ENCODE data around the gene RPRD2.

The RPRD2 gene

GRCh38 chr1:150474869-150475268 is 110.9 kb downstream of the RPRD2 start:
- no peak for DNase-seq

DNA sequence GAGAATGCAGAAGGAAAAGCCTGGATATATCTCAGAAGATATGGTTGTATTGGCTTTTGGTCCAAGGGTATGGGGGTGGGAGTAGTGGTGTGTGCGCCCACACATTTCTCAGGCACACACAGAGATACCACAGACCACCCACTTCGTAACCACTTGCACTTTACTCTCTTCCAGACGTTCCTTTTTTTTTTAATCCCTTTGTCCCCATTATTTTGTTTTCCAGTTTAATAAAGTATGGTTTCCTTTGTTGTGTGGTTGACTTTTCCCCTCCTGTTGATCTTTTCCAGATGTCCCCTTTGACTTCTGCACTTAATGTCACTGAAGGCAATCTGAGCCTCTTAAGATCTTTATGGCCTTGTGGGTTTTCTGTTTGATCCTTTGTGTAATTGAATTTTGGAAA is 112.8 kb downstream of the RPRD2 start:
- DNase-seq, result no peak

DNA sequence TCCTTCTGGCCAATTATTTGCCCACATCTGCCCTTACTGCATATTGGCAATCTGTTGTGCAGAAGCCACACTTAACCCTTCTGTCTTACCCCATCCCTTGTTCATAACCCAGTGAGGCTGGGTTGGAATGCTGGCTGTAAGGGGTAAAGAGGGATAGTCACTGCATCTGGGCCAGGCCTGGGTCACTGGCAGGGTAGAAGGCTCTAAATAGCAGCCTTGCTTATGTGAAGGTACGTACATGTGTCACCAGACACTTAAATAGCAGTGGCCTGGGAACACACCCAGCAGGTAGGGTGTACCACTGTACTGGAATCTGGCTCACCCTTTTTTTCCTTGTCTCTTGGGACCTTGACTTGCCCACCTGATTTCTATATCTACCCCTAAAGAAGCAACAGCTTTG is 113.4 kb downstream of the RPRD2 start:
- DNase-seq, result no peak

GRCh38 chr1:150477733-150478132 is 113.8 kb downstream of the RPRD2 start:
- no peak for DNase-seq

- DNase-seq, result no peak
These were observed 115.4 kb downstream of the RPRD2 start for GRCh38 chr1:150479370-150479769.

DNA sequence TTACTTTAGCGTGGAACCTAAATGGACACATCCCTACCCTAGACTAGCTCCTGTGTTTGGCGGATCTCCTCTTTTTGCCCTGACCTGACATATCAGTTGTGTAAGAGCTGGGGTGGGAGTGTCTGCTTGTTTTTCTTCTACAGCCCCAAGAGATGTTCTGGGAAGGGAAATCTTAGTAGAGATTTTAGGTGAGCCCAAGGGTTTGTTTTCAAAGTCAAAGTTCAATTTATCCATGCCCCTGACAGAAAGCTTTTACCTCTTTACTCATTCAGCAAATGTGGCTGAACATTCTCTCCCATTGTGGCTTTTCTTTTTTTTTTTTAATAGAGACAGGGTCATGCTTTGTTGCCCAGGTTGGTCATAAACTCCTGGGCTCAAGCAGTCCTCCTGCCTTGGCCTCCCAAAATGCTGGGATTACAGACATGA is 116.0 kb downstream of the RPRD2 start:
- no peak for DNase-seq

DNA sequence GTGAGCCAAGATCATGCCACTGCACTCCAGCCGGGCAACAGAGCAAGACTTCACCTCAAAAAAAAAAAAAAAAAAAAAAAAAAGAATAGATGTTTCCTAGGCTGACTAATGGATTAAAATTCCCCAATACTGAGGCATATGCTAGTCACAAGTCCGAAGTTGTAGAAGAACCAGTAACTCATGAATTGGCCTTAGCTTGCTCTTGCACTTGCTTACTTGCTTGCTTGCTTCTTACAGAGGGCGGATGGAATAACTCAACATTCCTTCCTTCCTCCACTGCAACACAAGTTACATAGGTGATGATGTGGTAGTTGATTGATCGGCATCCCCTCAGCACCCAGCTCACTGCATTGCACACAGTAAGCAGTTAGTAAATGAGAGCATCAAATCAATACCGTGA is 120.5 kb downstream of the RPRD2 start:
- no peak for DNase-seq

DNA sequence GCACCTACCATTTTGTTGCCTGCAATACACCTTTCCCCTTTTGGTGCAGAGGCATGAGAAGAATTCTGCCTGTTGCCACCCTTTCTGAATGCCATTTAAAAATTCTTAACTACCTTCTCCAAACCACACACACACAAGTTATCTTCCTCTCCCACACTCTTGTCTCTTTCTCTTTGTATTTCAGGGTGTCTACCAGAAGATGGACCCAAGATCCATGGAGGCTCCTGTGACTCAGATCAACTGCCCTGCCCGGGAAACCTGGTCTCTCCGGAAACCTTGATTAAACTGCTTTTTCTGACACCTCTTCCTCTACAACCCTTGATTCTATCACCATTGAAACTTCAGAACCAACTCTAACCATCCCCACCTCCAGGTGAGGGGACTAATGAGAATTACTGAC is 120.9 kb downstream of the RPRD2 start:
- DNase-seq, result no peak

- no peak for DNase-seq
These were observed 123.2 kb downstream of the RPRD2 start, which contains the start of gene TARS2 for GRCh38 chr1:150486966-150487762. TARS2 (plus strand) TSS chr1:150487419; CDS start chr1:150487451, 32 bp downstream.

- no peak for DNase-seq
These were observed 123.8 kb downstream of the RPRD2 start for GRCh38 chr1:150487763-150488115.

DNA sequence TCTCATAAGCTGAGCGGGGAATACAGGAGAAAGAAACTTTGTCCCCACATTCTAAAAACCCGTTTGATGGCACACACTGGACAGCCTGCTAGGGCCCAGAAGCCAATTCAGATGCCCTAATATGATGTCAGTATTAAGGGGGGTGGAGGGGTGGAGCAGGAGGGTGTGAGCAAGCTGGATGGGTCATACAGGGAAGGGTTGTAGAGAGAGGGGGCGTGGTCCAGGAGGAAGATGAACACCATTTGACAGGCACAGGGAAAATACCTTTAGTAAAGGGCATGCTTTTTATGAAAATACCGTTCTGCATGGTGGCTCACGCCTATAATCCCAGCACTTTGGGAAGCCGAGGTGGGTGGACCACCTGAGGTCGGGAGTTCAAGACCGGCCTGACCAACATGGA is 129.2 kb downstream of the RPRD2 start:
- no peak for DNase-seq

DNA sequence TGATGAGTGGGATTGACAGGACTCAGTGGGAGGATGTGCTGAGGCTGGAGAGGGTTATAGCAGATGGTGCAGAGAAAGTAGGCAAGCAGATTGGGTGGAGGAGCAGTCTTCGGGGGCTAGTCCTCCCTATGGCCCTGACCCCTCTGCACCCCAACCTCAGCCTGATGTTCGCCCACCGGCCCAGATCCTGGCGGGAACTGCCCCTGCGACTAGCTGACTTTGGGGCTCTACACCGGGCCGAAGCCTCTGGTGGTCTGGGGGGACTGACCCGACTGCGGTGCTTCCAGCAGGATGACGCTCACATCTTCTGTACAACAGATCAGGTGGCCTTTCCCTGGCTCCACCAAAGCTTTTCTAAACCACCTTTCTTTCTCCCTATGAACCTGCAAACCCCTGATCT is 134.4 kb downstream of the RPRD2 start:
- DNase-seq, result no peak

DNA sequence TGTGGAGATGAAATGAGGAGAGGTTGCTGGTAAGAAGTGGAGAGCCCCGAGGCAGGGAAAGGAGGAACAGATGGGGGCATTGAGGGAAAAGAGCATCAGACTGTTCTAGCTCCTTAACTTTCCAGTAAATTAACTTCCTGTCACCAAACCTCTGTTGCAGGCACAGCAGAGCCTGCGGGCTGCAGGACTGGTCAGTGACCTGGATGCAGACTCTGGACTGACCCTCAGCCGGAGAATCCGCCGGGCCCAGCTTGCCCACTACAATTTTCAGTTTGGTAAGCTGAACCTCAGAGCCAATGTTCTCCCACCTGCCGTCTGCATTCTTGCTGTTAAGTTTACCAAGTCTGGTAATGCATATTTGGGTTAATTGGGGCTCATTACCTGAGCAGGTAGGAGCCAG is 141.5 kb downstream of the RPRD2 start:
- no peak for DNase-seq

- DNase-seq, result no peak
These were observed 144.2 kb downstream of the RPRD2 start, which contains the start of gene ECM1 for GRCh38 chr1:150507912-150508864. ECM1 (plus strand) TSS chr1:150508109; CDS start chr1:150508210, 101 bp downstream.

DNA sequence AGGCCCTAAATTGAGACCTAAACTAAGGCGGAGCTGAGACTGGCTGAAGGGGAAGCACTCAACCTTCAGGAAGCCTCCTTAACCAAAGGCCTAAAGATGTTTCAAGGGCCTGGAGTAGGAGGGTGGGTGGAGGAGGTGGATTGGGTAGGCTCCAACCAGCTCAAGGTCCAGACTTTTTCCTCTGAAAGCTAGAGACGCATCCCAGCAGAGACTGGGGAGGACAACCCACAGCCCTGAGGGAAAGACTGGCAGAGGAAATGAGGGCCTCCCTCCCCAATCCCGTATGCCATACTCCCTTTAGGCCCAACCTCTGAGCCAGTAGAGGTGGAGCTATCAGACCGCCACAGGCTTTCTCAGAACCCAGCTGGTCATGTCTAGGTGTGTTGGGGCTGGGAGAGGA is 145.0 kb downstream of the RPRD2 start:
- no peak for DNase-seq

DNA sequence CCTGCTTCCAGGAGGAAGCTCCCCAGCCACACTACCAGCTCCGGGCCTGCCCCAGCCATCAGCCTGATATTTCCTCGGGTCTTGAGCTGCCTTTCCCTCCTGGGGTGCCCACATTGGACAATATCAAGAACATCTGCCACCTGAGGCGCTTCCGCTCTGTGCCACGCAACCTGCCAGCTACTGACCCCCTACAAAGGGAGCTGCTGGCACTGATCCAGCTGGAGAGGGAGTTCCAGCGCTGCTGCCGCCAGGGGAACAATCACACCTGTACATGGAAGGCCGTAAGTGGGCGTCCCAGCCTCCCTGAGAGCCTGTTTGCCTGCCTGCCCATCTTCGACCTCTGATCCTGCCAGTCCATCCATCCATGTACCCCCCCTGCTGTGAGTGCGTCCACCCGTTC is 147.6 kb downstream of the RPRD2 start:
- no peak for DNase-seq

- no peak for DNase-seq
These were observed 148.2 kb downstream of the RPRD2 start for GRCh38 chr1:150511985-150512660.

DNA sequence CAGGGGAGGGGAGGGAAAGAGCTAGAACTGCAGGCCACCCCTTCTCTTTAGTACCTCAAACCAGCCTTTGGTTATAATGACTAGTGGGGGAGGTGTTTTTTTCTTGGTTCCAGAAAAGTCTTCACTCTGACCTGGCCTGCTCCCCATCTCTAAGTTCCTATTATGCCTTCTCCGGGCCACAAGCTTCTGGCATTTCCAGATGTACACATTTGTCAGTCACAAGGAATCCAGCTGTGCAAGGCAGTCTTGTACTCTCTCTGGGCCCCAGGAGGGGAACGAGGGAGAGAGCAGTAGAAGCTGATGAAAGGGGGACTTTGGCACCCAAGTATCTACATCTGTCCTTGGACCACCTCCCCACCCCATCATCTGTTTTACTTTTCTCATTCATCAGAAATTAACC is 148.9 kb downstream of the RPRD2 start:
- DNase-seq, result no peak

DNA sequence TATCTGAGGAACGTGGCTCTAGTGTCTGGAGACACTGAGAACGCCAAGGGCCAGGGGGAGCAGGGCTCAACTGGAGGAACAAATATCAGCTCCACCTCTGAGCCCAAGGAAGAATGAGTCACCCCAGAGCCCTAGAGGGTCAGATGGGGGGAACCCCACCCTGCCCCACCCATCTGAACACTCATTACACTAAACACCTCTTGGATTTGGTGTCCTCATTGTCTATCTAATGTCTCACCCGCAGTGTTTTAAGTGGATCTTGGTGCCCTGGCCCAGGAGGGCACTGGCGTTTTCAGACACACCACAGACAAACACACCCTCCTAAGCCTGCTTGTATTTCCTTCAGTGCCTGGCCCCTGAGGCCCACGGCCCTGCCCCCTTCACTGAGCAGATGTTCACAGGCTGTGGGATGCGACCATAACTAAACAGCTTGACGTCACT is 149.4 kb downstream of the RPRD2 start:
- no peak for DNase-seq

DNA sequence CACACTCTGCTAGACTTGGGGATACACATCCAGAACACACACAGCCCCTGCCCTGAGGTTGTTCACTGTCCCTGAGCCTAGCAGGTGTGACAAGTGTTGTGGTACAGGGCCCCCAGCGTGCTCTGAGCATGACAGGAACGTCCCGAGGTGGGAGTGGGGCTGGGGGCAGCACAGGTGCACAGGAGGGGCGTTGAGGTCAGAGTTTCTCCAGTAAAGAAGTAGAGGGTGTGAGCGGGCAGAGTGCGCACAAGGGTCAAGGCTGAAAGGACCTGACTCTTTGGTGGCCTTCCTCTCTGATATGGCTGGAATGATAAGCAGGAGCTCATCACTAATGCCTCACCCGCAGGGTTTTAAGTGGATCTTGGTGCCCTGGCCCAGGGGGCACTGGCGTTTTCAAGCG is 150.3 kb downstream of the RPRD2 start:
- no peak for DNase-seq

- no peak for DNase-seq
These were observed 151.0 kb downstream of the RPRD2 start for GRCh38 chr1:150514913-150515327.

- peak; percentile 81 for DNase-seq
These were observed 151.5 kb downstream of the RPRD2 start, which contains the start of gene FALEC for GRCh38 chr1:150515328-150516049. FALEC (plus strand) TSS chr1:150515752.
